22Rv1 (cell line): Measurements from ENCODE around the gene CEP20.

Experiments used
- H3K27ac ChIP-seq: fragments of 450-650 bp; 2 replicates; pipeline ENCODE4 v1.5.1; 2017
- ZFX ChIP-seq: fragments of 450-650 bp; IDR thresholded peaks from 2 replicates; pipeline ENCODE4 v1.6.1; 2017; ENCODE audit warnings: antibody characterized with exemption, borderline replicate concordance
- TF ChIP-seq, protein P1 (sequence below): fragments of 450-650 bp; IDR thresholded peaks from 2 replicates; pipeline ENCODE4 v1.5.1; 2017; ENCODE audit warnings: mild to moderate bottlenecking

The CEP20 gene

DNA sequence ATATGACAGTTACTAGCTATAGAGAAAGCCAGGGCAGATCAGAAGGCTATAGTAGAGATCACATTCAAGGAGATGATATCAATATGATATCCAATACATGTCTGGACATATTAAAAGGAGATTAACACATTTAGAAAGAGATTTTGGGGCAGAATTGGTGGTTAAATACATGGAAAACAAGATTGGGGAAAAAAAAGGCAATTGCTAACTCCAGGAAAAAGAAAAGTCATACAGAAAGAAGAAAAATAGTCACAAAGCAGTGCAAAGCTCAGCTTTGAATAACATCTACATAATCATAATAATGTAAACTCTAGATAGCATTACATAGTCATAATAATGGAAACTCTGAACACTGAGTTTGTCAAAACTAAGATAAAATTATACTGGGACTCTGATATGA is 72.2 kb downstream of the CEP20 start:
- H3K27ac ChIP-seq: no peak overlapping the region
- TF ChIP-seq, protein P1, sequence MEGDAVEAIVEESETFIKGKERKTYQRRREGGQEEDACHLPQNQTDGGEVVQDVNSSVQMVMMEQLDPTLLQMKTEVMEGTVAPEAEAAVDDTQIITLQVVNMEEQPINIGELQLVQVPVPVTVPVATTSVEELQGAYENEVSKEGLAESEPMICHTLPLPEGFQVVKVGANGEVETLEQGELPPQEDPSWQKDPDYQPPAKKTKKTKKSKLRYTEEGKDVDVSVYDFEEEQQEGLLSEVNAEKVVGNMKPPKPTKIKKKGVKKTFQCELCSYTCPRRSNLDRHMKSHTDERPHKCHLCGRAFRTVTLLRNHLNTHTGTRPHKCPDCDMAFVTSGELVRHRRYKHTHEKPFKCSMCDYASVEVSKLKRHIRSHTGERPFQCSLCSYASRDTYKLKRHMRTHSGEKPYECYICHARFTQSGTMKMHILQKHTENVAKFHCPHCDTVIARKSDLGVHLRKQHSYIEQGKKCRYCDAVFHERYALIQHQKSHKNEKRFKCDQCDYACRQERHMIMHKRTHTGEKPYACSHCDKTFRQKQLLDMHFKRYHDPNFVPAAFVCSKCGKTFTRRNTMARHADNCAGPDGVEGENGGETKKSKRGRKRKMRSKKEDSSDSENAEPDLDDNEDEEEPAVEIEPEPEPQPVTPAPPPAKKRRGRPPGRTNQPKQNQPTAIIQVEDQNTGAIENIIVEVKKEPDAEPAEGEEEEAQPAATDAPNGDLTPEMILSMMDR: no peak
- no peak for TF ChIP-seq ZFX
